GM12878 (cell line): ENCODE results near the gene ANXA2R. TPM values are rescaled to one million over a fixed set of nuclear protein-coding genes. Genes with fewer than 3 reads are reported as not detected.

Experiments used
- ATAC-seq: fragments of 200-7000 bp; cut with Tn5 transposase; 3 replicates; pipeline ENCODE4 v1.9.1; 2020; ENCODE audit warnings: mild to moderate bottlenecking, moderate library complexity
- BruUV-seq: library from RNA; stranded (reverse); fragments of 400-500 nt; replicated peaks from 2 replicates; lab custom pipeline; 2021; lab: Mats Ljungman, UMichigan
- CTCF ChIA-PET: fragments of 300-600 bp; sonication (Branson Sonifier 250); formaldehyde crosslinking; extraction: SDS; loops from one replicate; lab custom pipeline; 2021; ENCODE audit warnings: inconsistent platforms; lab: Yijun Ruan, JAX
- POLR2A ChIA-PET: fragments of 350-600 bp; formaldehyde crosslinking; extraction: SDS; loops from one replicate; lab custom pipeline; 2021; ENCODE audit warnings: inconsistent platforms; lab: Charles Lee
- RAD21 ChIA-PET: fragments of 300-600 bp; sonication (Branson Sonifier 250); formaldehyde crosslinking; loops from one replicate; lab custom pipeline; 2023; ENCODE audit warnings: antibody characterized with exemption; ENCODE audit not compliant: unreplicated experiment; lab: Charles Lee
- SMC1A ChIA-PET: fragments of 300-600 bp; sonication (Branson Sonifier 250); formaldehyde crosslinking; loops from one replicate; lab custom pipeline; 2023; ENCODE audit not compliant: unreplicated experiment, uncharacterized antibody; lab: Charles Lee
- DNase-seq: peaks from one replicate; pipeline ENCODE4 v3.0.0-alpha.2; 2011; ENCODE audit warnings: low read depth, low spot score
- FAIRE-seq: peaks from 3 replicates; lab custom pipeline; 2011; peaks lifted over from hg19 to GRCh38; lab: Jason Lieb, UNC
- H2AFZ ChIP-seq: 2 replicates; pipeline ENCODE4 v1.6.0; 2011; ENCODE audit warnings: low read depth, low read length, control low read depth; ENCODE audit not compliant: control insufficient read depth
- H3K27ac ChIP-seq: 2 replicates; pipeline ENCODE4 v1.5.1; 2011; ENCODE audit warnings: control low read depth; ENCODE audit not compliant: control insufficient read depth, insufficient read depth
- H3K27me3 ChIP-seq, 2 experiments: replicated peaks in 1 of 2; 2 replicates each; pipeline versions ENCODE4 v1.6.0 to v1.6.1; 2011; ENCODE audit warnings: low read length in 1 of 2; ENCODE audit not compliant: control insufficient read depth in 2 of 2, insufficient read depth in 2 of 2
- H3K36me3 ChIP-seq, 2 experiments: 2 replicates each; pipeline ENCODE4 v1.5.1; 2011; ENCODE audit warnings: low read length in 1 of 2; ENCODE audit not compliant: control insufficient read depth in 2 of 2, insufficient read depth in 2 of 2
- H3K4me1 ChIP-seq: 2 replicates; pipeline ENCODE4 v1.6.1; 2011; ENCODE audit warnings: mild to moderate bottlenecking, low read length, moderate library complexity, mixed read lengths; ENCODE audit not compliant: control insufficient read depth, insufficient read depth
- H3K4me2 ChIP-seq: 2 replicates; pipeline ENCODE4 v1.6.0; 2011; ENCODE audit warnings: control low read depth; ENCODE audit not compliant: control insufficient read depth, insufficient read depth
- H3K4me3 ChIP-seq: fragments of 200-600 bp; sonication (generic); 2 replicates; pipeline ENCODE4 v1.5.1; 2016
- H3K79me2 ChIP-seq: 2 replicates; pipeline ENCODE4 v1.6.0; 2011; ENCODE audit warnings: low read length; ENCODE audit not compliant: control insufficient read depth, insufficient read depth
- H3K9ac ChIP-seq: 2 replicates; pipeline ENCODE4 v1.8.0; 2011; ENCODE audit warnings: low read length, control low read depth, mixed read lengths; ENCODE audit not compliant: control insufficient read depth, insufficient read depth
- H3K9me3 ChIP-seq: replicated peaks from 3 replicates; pipeline ENCODE4 v1.5.1; 2011; ENCODE audit warnings: mild to moderate bottlenecking, low read length; ENCODE audit not compliant: control insufficient read depth, insufficient read depth
- H4K20me1 ChIP-seq: 2 replicates; pipeline ENCODE4 v1.6.0; 2011; ENCODE audit not compliant: control insufficient read depth, insufficient read depth
- CBX3 ChIP-seq: fragments of 200-600 bp; sonication (generic); IDR thresholded peaks from 2 replicates; pipeline ENCODE4 v1.6.1; 2016; ENCODE audit warnings: low read depth, borderline replicate concordance
- E2F4 ChIP-seq: IDR thresholded peaks from 2 replicates; pipeline ENCODE4 v1.6.1; 2012; ENCODE audit warnings: low read depth, low read length, improper control_type of control experiment
- RBBP5 ChIP-seq: fragments of 200-600 bp; sonication (generic); conservative IDR thresholded peaks from 2 replicates; pipeline ENCODE4 v1.6.1; 2016
- TARDBP ChIP-seq: IDR thresholded peaks from 2 replicates; pipeline ENCODE4 v1.6.1; 2016; ENCODE audit warnings: borderline replicate concordance
- ZBTB33 ChIP-seq: fragments of 450-650 bp; IDR thresholded peaks from 2 replicates; pipeline ENCODE4 v1.6.1; 2017; ENCODE audit warnings: mild to moderate bottlenecking
- WGBS: methylation state at CpG from one replicate; pipeline ENCODE4 v1.1.6; 2016; ENCODE audit warnings: low lambda C conversion rate; ENCODE audit not compliant: insufficient replicate concordance, insufficient coverage; ENCODE audit errors: missing lambda C conversion rate; 5-methylcytosine and 5-hydroxymethylcytosine counted together
- in situ Hi-C: fragments of 300-500 bp; cut with MboI; formaldehyde crosslinking; loops from 9 replicates; pipeline ENCODE4 v1.14.3; 2018; ENCODE audit warnings: mixed read lengths
- intact Hi-C: fragments of 100-400 bp; cut with micrococcal nuclease; formaldehyde crosslinking; loops from one replicate; pipeline ENCODE4 v1.14.2; 2022; ENCODE audit not compliant: unreplicated experiment
- polyA plus RNA-seq, 11 experiments: library from polyadenylated mRNA; depleted of rRNA in 4 of 11; unstranded in 6 of 11; stranded (reverse) in 5 of 11; fragments of >200 nt; fragmentation: Nextera tagmentation in 4 of 11; fragmentation: Illumina TruSeq in 1 of 11; extraction: Ambion mirVana in 4 of 11; extraction: Trizol in 1 of 11; gene quantifications; 1 replicate in 1 of 11; 2 replicates in 10 of 11; pipeline versions ENCODE4 v1.2.1 to v1.2.3, GENCODE V29; 2011 to 2016; ENCODE audit warnings: inconsistent platforms in 2 of 11, missing spikeins in 2 of 11, low read depth in 1 of 11
- total RNA-seq, 4 experiments: library from RNA; depleted of rRNA in 3 of 4; stranded (reverse); fragments of >200 nt in 3 of 4; fragmentation: Illumina TruSeq in 1 of 4; extraction: Trizol in 1 of 4; gene quantifications; 2 replicates each; pipeline versions ENCODE4 v1.2.1 to v1.2.3, GENCODE V29; 2013 to 2021

ANXA2R gene
- total and polyA plus RNA-seq, 10 of the 15 experiments (the other 5 are each of a cell fraction or from before 2014, with no cell fraction given) = 2.3 to 7.8 (median 4.4) TPM

- no peak overlapping the region for H3K27ac ChIP-seq
- intact Hi-C loops = no loop called here
- no peaks in the 10 kb centered on the region; the same call in 1 of the 2 replicates for H3K4me1 ChIP-seq
- RAD21 ChIA-PET = no interaction called here
- no peaks in the 10 kb centered on the region for H3K79me2 ChIP-seq
- TF ChIP-seq RBBP5 (no peak), ZBTB33 (no peak), TARDBP (no peak), CBX3 (no peak), E2F4 (no peak)
- TF ChIP-seq, all 136 proteins: peak for 0
- POLR2A ChIA-PET = no interaction called here
- Histone ChIP-seq H3K9ac (no peak overlapping the region), H4K20me1 (no peaks in the 10 kb centered on the region), H3K27me3 (no peaks in the 10 kb centered on the region), H3K36me3 (no peaks in the 10 kb centered on the region), H2AFZ (no peak overlapping the region), H3K4me3 (no peak overlapping the region), H3K4me2 (no peak overlapping the region), H3K9me3 (no peaks in the 10 kb centered on the region)
- CTCF ChIA-PET = interaction anchor here (0.8 to 2.1 kb wide), 5 partner anchors 13 to 340 kb away, joined by 3 to 7 read pairs (median 3); no protein-coding TSS in a partner anchor
- no peak for DNase-seq
- SMC1A ChIA-PET = interaction anchor here (0.8 to 1.3 kb wide), 4 partner anchors 11 to 550 kb away, joined by 3 to 4 read pairs (median 3); no protein-coding TSS in a partner anchor
- ATAC-seq = no peak
- no peak for FAIRE-seq
- BruUV-seq = no TSS peak
- WGBS = 84% methylated on average over 5 of the region's 5 CpGs
- in situ Hi-C loops = no loop called here
Observed at GRCh38 chr5:43049236-43049635, 9.1 kb upstream of the ANXA2R start.
